Activated T-helper 1 cell treated with Interleukin-2 at 50 U/mL for 16 hours (primary cell): ENCODE measurements around the gene STX5.
"Not testable (repeated sequence)": the region's sequence is repeated elsewhere in the genome, so short reads cannot be mapped to it uniquely, and the experiment has no call there.

Experiments used
- DNase-seq: peaks from one replicate; pipeline ENCODE4 v3.0.0-alpha.2; 2020; ENCODE audit warnings: low read depth

The STX5 gene

DNA sequence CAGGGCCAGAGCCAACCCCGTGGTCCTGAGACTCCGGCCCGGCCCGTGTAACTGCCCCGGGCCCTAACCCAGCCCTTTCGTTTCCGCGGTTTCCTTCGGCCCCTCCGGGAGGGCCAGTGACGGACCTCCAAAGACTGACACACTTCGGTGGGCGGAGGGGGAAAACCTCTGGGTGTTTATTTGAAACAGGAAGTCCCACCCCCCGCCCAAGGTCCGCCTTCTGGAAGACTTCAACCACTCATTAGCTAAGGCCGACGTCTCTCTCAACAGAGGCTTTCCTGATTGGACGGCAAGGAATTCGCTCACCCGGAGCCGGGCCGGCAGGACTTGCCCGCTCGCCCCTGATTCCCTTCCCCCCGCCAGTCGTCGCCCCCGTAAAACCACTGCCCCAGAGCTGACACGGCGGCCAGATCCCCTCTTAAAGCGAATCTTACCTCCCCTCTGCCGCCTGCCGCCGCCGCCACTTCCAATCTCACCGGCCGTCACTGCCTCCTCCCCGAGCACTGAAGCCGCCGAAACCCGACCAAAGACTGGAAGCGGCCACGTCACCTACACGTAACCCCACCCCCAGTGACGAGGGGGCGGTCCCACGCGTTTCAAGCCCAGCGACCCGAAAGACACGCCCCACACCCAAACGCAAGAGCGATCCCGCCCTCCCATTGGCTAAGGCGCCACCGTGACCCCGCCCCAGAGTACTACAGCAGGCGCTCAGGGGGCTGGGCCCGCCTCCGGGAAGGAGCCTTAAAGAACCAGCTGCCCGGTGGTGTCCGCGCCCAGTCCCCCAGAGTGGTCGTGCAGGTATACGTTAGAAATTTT, at the start of gene STX5:
Gene STX5 (minus strand): TSS at position 532 of the 816 bp plus-strand sequence. CDS start 808 bp downstream, outside the sequence.
- DNase-seq = peak; percentile 99

DNA sequence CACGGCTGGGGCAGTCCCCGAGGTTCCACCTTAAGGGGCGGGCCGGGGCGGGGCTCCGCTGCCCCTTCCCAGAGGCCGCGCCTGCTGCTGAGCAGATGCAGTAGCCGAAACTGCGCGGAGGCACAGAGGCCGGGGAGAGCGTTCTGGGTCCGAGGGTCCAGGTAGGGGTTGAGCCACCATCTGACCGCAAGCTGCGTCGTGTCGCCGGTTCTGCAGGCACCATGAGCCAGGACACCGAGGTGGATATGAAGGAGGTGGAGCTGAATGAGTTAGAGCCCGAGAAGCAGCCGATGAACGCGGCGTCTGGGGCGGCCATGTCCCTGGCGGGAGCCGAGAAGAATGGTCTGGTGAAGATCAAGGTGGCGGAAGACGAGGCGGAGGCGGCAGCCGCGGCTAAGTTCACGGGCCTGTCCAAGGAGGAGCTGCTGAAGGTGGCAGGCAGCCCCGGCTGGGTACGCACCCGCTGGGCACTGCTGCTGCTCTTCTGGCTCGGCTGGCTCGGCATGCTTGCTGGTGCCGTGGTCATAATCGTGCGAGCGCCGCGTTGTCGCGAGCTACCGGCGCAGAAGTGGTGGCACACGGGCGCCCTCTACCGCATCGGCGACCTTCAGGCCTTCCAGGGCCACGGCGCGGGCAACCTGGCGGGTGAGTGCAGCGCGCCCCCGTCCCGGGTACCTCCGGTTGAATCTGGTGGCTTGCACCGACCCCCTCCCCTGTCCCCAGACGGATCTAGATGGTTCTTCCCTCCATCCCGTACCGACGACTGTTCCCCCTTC, 49.1 kb upstream of the STX5 start, which contains the start of gene SLC3A2:
Gene SLC3A2 (plus strand): TSS at position 94 of the 776 bp plus-strand sequence. CDS start 128 bp downstream, at position 222.
- DNase-seq = peak; percentile 79

- DNase-seq = no peak
Measured at GRCh38 chr11:62880231-62880802, 48.5 kb upstream of the STX5 start.

DNA sequence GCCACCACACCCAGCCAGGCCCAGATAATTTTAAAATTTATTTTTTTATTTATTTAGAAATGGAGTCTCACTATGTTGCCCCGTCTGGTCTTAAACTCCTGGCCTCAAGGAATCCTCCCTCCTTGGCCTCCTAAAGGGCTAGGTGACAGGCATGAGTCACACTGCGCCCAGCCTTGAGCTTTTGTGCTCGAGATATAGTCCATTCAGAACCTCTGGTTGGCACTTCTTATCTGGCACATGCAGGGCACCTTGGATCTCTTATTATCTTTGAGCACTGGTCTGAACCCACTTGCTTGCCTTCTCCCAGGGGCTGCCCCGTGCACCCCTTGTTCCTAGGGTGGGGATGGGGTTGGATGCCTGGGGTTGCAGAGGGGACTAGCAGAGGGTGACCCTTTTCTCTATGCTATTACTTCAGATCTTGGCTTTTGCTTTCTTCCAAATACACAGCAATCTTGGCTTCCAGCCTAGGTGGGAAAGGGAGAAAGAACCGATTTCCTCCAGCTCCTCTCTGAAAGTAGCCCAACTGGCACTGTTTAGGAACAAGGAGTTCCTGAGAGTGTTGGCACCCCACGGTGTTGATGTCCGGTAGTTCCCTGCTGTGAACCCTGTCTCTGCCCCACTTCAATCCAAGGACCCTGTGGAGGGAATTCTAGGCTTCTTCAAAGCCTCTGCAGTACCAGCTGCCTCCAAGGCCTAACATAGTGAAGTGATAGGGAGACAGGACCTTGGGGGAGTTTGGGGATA, 47.6 kb upstream of the STX5 start:
- DNase-seq = no peak

DNA sequence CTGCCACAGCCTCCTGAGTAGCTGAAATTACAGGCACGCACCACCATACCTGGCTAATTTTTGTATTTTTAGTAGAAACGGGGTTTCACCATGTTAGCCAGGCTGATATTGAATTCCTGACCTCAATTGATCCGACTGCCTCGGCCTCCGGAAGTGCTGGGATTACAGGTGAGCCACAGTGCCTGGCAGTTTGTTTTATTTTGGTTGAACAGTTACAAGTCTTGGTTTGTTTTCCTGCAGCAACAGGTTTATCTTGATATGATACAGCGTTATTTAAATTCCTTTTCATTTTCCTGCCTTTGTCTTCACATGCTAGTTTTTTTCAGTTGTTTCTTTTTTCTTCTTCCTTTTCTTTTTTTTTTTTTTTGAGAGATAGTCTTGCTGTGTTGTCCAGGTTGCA, 44.9 kb upstream of the STX5 start:
- no peak for DNase-seq

DNA sequence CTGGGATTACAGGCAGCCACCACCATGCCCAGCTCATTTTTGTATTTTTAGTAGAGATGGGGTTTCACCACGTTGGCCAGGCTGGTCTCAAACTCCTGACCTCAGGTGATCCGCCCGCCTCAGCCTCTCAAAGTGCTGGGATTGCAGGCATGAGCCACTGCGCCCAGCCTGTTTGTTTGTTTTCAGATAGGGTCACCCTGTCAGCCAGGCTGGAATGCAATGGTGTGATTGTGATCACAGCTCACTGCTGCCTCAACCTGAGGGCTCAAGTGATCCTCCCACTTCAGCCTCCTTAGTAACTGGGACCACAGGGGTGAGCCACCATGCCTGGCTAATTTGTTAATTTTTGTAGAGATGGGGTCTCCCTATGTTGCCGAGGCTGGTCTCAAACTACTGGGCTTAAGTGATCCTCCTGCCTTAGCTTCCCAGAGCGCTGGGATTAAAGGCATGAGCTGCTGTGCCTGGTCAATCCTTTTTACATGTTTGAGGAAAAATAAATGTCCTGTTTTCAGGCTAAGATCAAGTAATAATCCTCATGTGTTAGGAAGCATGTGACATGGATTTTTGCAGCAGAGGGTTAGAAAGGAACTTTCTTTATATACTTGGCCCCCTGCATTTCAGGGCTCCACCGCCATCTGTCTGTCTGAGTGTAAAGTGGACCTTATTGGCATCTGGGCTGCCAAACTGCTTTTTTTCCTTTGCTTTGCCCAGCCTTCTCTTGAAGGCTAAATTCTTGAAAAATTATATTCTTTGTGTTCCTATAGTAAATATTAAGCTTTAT, 44.0 kb upstream of the STX5 start:
- DNase-seq = no peak

DNA sequence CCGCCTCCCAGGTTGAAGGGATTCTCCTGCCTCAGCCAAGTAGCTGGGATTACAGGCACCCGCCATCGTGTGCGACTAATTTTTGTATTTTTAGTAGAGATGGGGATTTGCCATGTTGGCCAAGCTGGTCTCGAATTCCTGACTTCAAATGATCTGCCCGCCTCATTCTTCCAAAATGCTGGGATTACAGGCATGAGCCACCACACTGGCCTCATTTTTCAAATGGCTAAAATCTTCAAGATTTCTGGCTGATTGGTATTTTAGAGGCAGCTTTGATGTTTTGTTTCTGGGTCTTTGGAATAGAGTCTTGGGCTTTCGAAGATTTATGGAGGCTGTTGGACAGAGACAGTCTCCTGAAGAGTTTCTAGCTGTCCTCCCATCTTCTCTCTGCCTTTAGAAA, 43.0 kb upstream of the STX5 start:
- DNase-seq = no peak

DNA sequence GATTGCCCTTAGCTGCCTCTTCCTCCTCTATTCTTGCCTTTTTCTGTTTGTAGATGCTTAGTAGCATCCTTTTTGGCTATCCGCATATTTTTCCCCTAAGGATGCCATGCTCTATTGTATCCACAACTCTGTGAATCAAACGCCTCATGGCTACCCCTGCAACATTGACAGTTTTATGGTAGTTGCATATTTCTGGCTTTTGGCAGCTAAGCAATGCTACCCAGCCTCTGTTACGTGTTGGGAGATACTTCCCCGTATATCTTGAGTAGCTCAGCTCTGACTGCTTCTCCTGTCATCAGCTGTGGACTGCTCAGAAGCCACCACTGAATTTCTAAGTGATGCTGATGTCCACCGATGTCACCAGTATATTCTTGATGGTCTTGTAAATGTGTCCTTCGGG, 33.8 kb upstream of the STX5 start:
- no peak for DNase-seq

DNA sequence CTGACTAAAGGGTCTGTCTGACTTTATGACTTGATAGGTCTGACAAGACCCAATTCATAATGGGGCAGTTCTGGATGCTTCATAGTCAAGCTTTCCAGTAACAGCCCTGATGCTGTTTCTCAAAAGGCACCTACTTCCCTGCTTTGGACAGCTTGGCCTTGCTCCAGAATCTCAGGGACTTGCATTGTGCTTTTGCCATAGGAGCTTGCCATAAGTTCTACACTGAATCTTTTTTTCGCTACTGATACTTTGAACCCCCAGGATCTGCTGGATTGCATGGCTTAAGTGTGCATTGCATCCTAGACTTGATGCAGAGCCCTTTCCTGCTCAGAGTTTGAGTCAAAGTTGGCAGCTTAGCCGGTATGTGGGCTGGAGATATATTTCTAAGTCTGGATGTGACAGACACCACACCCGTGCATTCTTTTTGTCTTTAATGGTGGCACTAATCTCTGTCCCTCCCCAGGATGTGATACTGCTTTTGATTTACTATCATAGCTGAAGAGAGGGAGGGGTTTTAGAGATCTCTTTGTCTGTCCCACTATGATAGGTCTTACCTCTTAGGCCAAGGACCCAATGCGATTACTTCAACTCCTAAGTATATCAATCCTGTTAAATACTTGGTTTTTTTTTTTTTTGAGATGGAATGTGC, 32.0 kb upstream of the STX5 start:
- DNase-seq = no peak

GRCh38 chr11:62861564-62862192, 29.8 kb upstream of the STX5 start:
- DNase-seq = not testable (repeated sequence)

DNA sequence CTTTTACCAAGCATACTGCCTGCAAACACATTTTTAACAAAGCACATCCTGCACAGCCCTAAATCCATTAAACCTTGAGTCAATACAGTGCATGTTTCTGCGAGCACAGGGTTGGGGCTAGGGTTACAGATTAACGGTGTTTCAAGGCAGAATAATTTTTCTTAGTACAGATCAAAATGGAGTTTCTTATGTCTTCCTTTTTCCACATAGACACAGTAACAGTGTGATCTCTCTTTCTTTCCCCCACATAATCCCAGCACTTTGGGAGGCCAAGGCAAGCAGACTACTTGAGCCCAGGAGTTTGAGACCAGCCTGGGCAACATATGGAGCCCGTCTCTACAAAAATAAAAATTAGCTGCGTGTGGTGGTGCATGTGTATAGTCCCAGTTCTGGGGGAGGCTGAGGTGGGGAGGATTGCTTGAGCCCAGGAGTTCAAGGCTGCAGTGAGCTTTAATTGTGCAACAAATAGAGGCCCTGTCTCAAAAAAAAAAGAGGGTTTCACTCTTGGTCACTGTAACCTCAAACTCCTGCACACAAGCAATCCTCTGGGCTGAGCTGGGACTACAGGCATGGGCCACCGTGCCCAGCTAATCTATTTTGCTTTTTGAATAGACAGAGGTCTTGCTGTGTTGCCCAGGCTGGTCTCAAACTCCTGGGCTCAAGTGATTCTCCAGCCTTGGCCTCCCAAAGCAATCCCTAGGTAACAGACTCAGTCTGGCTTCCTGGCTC, 29.1 kb upstream of the STX5 start:
- DNase-seq = no peak

- DNase-seq = not testable (repeated sequence)
Measured at GRCh38 chr11:62859281-62859703, 27.4 kb upstream of the STX5 start.

- DNase-seq = no peak
Measured at GRCh38 chr11:62858201-62858600, 26.4 kb upstream of the STX5 start.

- no peak for DNase-seq
Measured at GRCh38 chr11:62857541-62857982, 25.7 kb upstream of the STX5 start.

GRCh38 chr11:62856333-62856895, 24.6 kb upstream of the STX5 start:
- no peak for DNase-seq

DNA sequence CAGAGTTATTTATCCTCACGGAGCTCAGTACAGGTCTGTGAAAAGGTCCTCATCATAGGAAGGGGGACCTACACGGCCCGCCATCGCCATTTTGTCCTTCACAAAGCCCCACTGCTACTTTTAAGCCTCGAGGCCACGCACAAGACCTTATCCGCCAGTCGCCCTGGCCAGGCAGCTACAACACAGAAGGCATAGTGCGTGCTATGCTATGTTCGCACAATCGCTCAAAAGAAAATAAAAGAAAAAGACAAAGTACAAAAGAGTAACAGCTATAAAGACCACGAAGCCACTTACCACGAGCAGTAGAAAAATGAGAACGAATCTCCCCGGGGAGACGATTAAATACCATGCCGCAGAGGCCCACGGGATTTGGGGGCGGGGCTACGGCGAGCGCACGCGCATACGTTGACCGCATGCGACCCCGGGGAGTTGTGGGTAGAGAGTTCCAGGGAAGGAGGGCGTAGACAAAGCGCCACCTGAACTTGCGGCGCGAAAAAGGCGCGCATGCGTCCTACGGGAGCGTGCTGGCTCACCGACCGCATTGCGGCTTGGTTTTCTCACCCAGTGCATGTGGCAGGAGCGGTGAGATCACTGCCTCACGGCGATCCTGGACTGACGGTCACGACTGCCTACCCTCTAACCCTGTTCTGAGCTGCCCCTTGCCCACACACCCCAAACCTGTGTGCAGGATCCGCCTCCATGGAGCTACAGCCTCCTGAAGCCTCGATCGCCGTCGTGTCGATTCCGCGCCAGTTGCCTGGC, 23.9 kb upstream of the STX5 start:
- DNase-seq = peak; percentile 97

DNA sequence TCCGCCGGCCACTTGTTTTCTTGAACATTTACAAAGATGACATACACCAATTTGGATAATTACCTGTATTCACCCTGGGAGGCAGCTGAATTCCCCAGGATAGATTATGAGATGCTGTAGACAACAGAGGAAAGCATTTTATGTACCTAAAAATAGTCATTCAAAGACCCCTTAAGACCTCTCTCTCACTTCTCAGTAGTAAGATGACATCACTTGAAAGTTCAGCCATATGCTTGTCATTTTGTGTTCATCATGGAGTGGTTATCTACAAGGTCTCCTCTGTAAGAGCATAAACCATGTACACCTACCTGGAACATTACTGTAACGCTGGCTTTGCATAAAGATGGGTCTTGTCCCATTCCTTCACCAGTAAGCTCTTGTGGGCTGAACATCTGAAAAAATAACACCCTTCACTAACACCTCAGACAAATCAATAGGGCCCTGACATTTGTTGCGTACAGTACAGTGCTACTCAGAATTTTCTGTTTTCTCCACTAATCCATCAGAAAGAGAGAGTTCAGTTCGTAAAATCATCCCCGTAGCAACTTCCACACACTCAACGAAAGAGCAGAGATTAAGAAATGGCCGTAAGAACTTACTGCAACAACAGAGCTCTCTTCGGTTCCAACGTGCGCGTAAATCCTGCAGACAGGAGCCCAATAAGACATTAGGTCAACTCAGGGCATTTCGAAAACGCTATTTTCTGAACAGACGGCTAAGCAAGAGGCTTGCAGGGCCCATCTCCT, 23.1 kb upstream of the STX5 start:
- no peak for DNase-seq
